ENCODE data around the gene IREB2.

GRCh38 chr15:78460737-78461136, 22.7 kb downstream of the IREB2 start:
- no peak for TF ChIP-seq EP300 (IDR thresholded peaks at IDR 0.05)
- no peak for TF ChIP-seq CTCF (IDR thresholded peaks at IDR 0.05)

Measured in suprapubic skin (tissue), 3 donors.